ENCODE results near the gene SLC6A6. TPM values are rescaled to one million over a fixed set of nuclear protein-coding genes. Genes with fewer than 3 reads are reported as not detected.

Gene SLC6A6
- total RNA-seq, 1 donor = 60.1 TPM

DNA sequence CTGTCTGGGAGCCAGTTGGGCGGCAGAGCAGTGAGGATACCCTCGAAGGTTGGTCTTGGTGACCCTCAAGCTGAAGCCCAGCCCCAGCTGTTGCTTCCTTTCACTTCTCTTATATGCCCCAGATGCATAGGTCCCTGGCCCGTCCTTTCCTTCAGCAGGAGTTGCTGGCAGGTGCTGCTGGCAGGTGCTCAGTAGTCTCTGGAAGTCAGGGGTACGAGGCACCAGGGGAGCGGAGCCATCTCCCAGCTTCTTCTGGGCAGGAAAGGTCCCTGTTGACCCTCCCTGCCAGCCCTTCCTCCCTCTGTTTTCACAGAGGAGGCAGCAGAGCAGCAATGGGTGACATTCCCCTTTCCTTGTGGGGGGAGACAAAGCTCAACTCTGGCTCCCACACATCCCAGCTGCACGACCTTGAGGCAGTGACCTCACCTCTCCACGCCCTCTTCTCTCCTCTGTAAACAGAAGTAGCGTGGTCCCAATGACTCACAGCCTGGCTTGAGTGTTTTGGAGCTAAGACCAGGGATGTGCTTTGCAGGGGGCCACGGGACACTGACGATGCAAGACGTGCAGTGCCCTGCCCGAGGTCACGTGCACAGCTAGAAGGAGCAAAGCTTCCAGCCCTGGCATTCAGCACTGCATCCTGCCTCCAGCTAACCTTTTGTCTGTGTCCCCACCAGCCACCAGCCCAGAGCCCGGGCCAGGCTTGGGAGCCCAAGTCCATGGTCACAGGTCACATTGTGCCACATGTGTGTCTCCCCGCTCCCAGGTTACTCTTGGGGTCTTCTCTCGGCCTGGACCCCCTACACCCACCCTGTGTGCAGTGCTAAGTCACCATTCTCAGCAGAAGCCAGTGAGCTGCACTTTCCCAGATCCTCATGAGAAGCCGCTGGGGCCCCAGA is 49.7 kb downstream of the SLC6A6 start:
- no peak for DNase-seq (ENCODE audit: low read depth in 2 of 3, low spot score in 2 of 3)

DNA sequence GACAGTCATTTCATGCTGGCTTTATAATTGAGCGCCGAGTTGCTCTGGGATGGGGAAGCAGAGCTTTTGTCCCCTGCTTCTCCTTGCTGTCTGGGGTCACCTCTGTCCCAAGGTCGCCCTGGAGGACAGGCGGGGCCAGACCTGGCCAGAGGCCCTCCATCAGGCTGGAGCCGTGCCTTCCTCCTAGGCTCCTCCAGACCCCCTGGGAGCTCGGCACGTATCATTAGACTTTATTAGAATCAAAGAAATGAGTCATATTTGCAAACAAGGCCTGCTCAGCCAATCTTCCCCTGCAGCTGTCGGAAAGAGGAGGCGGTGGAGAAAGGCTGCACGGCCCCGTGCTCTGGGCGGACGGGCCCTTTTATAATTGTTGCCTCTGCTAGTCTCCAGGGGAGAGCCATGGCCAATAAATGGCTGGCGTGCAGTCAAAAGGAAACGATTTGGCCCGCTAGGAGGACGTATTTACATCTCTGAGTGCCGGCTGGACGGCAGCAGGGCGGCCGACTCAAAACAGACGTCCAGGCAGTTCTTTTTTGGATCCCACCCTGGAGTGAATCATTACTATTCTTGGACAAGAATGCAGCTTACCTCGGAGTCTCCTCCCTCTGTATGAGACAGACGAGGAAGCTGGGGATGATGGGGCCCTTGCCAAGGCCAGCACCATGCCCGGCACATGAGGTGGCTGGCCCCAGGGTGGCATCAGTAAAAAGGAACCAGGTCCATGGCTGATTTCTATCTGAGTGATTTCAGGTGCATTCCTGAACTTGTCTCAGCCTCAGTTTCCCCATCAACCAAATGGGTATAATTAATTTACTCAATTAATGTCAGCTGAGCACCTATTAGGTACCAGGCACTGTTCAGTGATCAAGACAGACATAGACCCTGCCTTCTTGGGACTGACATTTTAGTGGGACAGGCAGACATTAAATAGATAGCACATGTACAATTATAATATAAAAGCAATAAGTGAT is 50.6 kb downstream of the SLC6A6 start:
- DNase-seq (ENCODE audit: low read depth in 2 of 3, low spot score in 2 of 3) = no peak

DNA sequence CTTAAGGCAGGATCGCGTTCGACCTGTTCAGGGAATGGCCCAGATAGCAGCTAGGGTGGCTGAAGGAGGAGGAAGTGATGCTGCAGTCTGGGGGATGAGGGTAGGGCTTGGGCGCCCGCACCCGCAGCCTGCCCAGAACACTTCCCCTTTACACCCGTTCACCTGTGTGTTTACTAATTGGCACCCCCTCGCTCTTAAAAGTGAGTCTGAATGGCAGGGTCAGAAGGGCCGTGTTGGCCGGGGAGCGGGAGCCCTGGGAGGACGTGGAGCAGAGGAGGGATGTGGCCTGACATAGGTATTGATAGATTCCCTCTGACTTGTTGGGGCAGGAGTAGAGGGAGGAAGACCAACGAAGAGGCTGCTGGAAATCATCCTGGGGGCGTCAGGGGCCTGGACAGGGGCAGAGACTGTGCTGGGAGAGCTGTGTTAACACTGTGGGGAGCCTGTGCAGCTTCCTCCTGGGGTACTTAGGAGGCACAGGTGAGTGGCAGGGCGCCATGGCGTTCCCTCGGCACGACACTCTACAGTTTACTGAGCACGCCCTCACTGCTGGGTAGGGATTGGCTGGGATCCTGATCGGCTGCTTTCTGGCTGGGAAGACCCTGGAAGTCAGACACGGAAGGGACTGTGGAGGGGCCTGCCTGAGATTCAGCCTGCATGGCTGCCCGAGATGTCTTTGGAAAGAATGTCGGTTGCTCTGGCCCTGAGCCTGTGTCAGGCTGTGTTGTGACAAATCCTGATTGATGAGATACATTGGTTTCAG is 51.7 kb downstream of the SLC6A6 start:
- DNase-seq (ENCODE audit: low read depth in 2 of 3, low spot score in 2 of 3) = no peak

DNA sequence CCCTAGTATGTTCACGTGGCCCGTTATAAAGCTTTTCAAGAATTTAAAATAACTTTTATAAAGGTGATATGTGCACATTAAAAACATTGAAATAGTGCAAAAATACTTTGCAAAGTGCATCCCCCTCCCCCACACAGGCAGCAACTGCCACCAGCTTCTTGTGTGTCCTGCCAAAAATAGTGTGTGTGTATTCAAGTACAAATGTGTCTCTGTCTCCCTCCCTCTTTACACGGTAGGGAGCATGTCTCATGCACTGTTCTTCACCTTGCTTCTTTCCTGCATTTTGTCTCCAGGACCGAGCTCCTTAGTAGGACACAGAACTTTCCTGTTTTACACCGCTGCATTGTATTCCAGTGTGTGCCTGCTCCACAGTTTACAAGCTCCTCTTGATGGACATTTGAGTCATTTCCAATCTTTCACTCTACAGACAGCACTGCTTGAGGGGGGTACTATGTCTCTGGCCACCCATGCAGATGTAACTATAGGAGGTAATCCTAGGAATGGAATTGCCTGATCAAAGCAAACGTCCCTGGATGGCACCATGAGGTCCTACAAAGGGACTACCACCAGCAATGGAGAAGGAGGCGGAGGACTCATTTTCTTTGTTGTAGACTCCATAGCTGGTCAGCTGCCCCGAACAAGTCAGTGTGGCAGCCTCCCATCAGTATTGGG is 52.4 kb downstream of the SLC6A6 start:
- no peak for DNase-seq (ENCODE audit: low read depth in 2 of 3, low spot score in 2 of 3)

DNA sequence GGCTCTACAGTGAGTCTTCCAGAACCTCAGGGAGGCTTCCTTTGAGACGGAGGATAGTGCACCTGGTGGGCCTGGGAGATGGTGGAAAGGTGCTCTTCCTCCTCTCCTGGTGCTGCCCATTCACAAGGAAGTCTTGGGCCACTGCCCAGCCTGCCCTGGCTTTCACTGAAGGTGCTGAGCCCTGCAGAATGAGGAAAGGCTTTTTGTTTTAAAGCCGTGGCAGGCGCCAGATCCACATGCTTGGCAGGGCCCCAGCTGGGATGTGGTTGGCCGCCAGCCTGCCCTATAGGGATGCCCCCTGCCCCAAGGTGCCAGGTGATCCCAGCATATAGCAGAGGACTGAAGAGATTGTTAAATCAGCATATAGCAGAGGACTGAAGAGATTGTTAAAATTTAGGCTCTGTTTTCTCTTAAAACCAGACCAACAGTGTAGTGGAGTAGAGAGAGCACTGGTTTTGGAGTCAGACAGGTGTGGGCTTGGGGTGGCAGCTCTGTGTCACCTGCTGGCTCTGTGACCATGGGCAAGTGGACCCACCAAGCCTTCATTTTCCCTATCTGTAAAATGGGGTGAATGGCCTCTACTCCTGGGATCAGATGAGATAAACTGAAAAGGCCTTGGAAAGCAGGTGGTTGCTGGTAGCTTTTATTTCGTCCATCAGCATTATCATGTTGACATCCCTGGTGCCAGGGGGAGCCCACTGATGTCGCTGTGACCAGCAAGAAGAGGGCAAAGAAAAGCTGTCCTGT is 53.3 kb downstream of the SLC6A6 start:
- no peak for DNase-seq (ENCODE audit: low read depth in 2 of 3, low spot score in 2 of 3)

DNA sequence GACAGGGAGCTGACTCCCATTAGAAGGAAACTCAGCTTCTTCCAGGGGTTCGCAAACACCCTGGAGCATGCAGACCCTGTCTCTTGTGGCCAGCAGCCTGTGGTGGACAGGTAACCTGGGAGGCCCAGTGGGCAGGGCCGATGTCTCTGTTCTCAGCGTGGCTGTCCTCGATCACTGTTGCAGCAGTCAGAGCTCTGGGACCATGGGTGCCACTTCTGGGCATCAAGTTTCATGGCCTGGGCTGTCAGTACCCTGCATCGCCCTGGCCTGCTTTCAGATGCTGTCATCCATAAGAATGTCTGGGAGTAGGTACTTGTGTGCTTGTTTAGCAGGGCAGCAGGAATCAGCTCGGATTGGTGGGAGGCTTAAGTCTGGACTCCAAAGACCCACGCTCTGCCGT is 54.4 kb downstream of the SLC6A6 start:
- no peak for DNase-seq (ENCODE audit: low read depth in 2 of 3, low spot score in 2 of 3)

DNA sequence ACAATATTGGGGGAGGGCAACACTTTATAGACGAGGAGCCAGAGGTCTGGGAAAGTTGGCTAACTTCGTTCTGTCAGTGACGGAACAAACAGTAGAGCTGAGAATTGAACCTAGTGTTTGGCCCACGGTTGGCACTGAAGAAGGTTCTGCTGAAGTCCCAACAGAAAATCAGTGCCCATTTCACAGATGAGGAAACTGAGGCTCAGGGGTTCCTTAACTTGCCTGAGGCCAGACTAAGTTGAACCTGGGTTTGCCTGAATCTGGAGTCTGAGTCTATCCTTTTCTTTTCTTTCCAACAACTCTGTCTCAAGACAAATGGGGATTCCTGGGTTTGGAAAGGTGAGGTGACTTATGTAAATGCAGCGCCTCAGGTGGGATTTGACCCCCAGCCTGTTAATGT is 55.1 kb downstream of the SLC6A6 start:
- no peak for DNase-seq (ENCODE audit: low read depth in 2 of 3, low spot score in 2 of 3)

DNA sequence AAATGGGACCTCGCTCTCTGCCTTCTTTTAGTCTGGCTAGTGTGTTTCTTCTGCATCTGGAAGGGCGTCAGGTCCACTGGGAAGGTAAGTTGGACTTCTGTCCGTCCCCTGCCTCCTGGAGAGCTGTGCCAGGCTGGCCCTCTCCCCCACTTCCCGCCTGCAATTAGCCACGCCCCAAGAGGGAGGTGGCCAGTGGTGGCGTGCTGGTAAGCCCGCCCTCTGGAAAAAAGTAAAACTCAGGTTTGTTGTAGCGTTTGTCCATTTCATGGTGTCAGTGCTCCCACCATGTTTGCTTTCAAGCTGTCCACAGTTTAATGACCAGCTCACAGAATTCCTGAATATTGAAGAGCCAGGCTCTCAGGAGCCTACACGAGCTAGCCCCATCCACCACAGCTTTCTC is 55.6 kb downstream of the SLC6A6 start:
- DNase-seq (ENCODE audit: low read depth in 2 of 3, low spot score in 2 of 3) = no peak

DNA sequence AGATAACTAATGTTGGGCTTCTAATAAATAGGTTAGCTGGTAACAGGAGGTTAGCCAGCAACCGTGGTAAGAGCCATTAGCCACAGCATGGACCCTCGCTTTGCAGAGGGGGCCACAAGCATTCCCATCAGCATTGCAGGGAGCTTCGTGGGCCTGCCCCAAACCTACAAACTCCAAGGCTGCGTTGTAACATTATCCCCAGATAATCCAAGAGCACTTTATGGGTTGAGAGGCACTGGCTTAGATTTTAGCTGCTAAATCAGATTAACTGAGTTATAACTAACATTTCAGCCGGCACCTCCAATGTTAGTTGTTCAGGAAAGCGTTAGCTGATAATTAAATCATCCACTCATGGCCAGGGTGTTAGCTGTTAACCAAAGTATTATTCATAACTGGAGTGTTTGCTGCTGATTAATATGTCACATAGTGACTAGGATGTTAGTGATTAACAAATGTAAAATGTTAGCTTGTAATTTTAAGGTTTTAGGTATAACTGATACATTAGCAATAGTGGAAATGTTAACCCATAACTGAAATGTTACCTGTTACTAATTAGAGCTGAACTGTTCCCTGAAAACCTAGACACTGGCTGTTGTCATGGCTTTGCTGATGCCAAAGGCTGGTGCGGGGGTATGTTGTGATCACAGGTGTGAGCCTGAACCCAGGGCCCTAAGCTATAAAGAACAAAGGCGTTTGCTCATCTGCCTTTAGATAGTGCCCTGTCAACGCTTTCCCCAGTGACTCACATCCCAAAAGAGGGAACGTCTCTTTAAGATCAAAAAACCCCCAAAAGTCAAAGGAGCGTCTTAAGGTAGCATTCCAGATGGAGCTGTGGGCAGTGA is 56.2 kb downstream of the SLC6A6 start:
- DNase-seq (ENCODE audit: low read depth in 2 of 3, low spot score in 2 of 3) = no peak

DNA sequence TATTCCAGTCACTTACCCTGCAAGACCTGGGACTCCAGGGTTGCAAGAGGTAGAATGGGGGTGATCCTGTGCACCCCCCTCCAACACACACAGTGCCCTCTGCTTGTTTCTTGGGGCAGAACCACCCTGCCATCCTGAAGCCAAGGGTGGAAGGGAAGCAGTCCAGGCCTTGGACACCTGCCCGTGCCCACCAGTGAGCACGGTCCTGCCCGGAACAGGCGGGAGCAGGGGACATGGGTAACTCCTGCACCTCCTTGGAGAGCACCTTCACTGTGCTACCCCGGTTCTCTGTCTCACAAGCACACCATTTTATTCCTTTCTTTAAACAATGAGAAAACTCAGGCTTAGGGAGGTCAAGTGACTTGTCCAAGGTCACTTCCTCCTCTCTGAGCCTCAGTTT is 57.0 kb downstream of the SLC6A6 start:
- no peak for DNase-seq (ENCODE audit: low read depth in 2 of 3, low spot score in 2 of 3)

DNA sequence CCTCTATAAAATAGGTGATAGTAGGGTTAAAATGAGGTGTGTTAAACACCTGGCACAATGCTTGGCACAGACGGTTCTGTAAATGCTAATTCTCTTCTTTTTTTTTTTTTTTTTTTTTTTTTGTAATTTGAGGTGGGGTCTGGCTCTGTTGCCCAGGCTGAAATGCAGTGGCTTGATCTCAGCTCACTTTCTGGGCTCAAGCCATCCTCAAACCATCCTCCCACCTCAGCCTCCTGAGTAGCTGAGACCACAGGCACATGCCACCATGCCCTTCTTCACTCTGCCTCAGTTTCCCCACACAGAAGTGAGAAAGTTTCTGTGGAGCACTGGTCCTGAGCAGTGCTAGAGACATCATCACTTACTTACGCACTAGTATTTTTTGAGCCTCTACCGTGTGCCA is 57.4 kb downstream of the SLC6A6 start:
- DNase-seq (ENCODE audit: low read depth in 2 of 3, low spot score in 2 of 3) = no peak

DNA sequence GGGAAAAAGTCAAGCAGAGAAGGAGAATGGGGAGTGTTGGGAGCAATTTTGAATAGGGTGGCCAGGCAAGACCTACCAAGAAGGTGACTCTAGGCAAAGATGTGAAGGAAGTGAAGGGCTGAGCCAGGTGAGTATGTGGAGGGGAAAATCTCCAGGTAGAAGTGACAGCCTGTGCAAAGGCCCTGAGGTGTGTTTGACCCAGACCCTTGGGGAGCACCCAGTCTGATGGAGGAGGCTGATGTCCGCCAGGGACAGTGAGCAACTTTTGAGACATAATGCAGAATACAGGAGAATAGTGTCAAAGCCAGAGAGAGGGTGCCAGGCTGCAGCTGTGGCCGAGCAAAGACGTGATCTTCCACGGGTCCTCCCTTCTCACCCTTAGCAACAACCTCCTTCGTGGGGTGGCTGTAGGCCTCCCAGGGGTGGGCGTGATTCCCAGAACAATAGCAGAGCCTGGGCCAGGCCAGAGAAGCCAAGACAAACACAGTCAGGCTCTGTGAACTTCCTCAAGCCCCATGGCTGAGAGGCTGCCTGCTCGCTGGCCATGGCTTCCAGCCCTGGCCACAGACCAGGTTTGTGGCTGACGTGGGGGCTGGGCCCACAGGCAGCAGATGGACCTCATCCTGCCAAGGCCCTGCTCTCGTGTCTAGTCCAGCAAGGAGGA is 58.1 kb downstream of the SLC6A6 start:
- no peak for DNase-seq (ENCODE audit: low read depth in 2 of 3, low spot score in 2 of 3)

DNA sequence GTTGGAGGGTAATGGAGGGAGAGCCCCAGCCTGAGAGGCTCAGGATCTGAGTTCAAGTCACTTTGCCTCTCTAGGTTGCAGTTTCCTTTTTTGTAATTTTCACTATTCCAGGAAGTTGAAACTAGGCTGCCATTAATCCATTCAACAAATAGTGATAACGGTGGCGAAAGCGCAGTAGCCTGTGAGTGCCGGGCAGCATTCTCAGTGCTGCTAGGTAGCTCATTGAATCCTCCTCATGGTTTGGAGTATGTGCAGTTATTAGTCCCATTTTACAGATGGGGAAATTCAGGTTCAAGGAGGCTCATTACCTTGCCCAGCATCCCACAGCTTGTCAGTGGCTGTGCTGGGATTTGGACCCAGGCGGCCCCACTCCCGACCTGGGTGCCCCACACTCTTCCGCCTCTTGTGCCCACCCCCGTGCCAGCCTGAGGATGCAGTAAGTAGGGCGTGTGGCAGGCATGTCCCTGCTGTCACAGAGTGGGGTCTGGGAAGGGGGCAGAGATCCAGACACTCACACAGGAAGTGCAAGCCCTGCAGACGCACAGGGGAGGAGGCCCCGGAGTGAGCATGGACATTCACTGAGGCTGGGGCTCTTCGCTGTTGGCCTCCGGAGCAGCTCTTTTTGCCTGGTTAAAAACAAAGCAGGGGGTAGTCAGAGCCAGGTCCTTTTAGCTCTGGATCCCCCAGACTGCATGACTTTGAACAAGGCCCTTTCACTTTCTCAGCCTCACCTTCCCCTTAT is 58.8 kb downstream of the SLC6A6 start:
- no peak for DNase-seq (ENCODE audit: low read depth in 2 of 3, low spot score in 2 of 3)

DNA sequence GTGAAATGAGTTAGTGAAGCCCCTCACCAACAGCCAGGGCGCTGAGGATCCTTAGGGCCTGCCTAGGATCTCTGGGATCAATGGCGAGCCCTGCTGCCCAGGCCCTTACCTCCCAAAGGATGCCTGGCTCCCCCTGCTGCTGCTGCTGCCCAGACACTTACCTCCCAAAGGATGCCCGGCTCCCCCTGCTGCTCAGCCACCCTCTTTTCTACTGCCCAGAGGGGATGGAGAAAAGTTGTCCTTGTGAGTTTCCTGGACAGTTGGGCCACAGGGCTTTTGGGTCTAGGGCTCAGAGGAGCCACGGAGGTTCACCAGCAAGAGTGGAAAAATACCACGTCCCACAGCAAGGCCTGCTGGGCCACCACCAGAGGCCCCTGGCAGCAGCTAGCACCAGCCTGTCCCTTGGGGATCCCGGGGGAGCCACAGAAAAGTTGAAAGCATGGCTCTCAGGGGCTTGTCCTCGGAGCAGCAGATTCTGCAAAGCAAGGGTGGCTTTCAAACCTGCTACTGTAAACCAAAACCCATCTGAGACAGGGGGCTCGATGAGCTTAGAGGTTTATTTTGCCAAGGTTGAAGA is 59.4 kb downstream of the SLC6A6 start:
- DNase-seq (ENCODE audit: low read depth in 2 of 3, low spot score in 2 of 3) = peak in 2 of 3 donors; percentile 60 to 61

DNA sequence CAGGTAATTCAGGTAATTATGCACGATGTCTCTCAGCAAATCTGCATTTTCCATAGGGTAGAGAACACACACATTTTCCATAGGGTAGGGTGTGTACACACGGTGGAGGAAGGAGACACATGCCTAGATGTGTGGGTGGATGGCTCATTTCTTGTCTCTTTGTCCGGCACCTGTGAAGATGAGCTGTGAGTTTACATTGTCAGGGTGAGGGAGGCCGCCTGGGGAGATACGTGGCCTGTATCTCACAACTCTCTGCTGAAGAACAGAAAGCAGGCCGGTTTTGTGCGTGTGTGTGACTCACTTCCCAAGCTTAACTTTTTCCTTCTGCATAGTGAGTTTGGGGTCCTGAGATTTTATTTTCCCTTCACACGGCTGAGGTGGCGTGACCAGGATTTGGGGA is 60.3 kb downstream of the SLC6A6 start:
- no peak for DNase-seq (ENCODE audit: low read depth in 2 of 3, low spot score in 2 of 3)

DNA sequence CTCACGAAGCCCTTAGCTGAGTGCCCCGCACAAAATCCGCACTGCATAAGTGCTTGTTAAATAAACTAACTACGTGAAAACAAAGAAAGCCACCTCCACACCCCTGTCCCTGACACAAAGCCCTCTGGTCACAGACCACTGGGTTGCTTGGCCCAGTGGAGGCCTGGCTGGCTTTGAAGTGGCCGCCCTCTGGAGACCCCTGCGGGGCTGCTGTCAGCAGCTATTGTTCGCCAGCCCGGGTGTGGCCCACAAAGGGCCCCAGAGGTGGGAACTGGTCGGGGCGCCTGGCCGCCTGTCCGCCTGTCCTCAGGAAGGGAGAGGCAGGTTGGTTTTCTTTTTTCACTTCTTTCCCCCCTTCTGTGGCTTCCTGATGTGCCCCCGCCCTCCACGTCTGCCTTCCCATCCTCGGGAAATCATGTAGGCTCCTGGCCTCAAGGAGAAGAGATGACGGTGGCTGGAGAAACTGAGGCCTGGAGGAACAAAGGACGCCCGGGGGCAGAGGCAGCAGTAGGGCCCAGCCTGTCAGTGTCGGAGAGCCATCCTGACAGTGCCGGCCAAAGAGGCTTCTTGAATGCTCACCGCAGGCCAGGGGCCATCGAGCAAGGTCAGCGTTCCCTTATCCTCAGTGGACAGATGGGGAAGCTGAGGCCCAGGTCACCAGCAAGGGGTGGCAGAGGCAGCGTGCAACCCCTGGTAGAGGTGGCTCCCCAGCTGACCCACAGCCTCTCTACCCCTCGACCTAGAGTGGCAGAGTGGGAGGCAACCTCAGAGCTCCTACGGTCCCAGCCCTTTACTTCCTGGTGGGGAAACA is 61.1 kb downstream of the SLC6A6 start:
- no peak for DNase-seq (ENCODE audit: low read depth in 2 of 3, low spot score in 2 of 3)
